Neural cell (in vitro differentiated cells): Measurements from ENCODE around the gene RIGI. TPM values are rescaled to one million over a fixed set of nuclear protein-coding genes. Genes with fewer than 3 reads are reported as not detected.

Experiments
- H2AFZ ChIP-seq: fragments of 200-600, 300-800 bp; sonication (generic), shearing (Covaris generic); 2 replicates; pipeline ENCODE4 v1.6.0; 2014; ENCODE audit warnings: low read depth, mild to moderate bottlenecking, antibody characterized with exemption, low read length, moderate library complexity
- H3F3A ChIP-seq: fragments of 200-600 bp; shearing (Covaris generic); 2 replicates; pipeline ENCODE4 v1.6.1; 2016; ENCODE audit warnings: mild to moderate bottlenecking, moderate library complexity, mixed read lengths, antibody characterized with exemption, low read length; ENCODE audit not compliant: insufficient read depth, poor library complexity, severe bottlenecking
- H3K27ac ChIP-seq: fragments of 200-600, 300-800 bp; sonication (generic), shearing (Covaris generic); 2 replicates; pipeline ENCODE4 v1.5.1; 2014; ENCODE audit warnings: mild to moderate bottlenecking, low read length, moderate library complexity
- H3K27me3 ChIP-seq: fragments of 300-800, 200-600 bp; sonication (generic), shearing (Covaris generic); 2 replicates; pipeline ENCODE4 v1.6.0; 2014; ENCODE audit warnings: mild to moderate bottlenecking, low read depth, low read length, moderate library complexity; ENCODE audit not compliant: insufficient read depth
- H3K36me3 ChIP-seq: fragments of 300-800, 200-600 bp; sonication (generic), shearing (Covaris generic); 2 replicates; pipeline ENCODE4 v1.5.1; 2014; ENCODE audit warnings: mild to moderate bottlenecking, antibody characterized with exemption, low read length, moderate library complexity; ENCODE audit not compliant: insufficient read depth
- H3K4me2 ChIP-seq: fragments of 300-800, 200-600 bp; sonication (generic), shearing (Covaris generic); 2 replicates; pipeline ENCODE4 v1.6.0; 2014; ENCODE audit warnings: mild to moderate bottlenecking, low read length
- H3K4me3 ChIP-seq: fragments of 300-800, 200-600 bp; sonication (generic), shearing (Covaris generic); 2 replicates; pipeline ENCODE4 v1.5.1; 2014; ENCODE audit warnings: mild to moderate bottlenecking, low read length, moderate library complexity
- H3K79me2 ChIP-seq: fragments of 200-600 bp; shearing (Covaris generic); replicated peaks from 2 replicates; pipeline ENCODE4 v1.6.0; 2014; ENCODE audit warnings: mild to moderate bottlenecking, low read length, moderate library complexity; ENCODE audit not compliant: insufficient read depth
- H3K9ac ChIP-seq: fragments of 300-800, 200-600 bp; sonication (generic), shearing (Covaris generic); 2 replicates; pipeline ENCODE4 v1.6.1; 2016; ENCODE audit warnings: mild to moderate bottlenecking, low read length, mixed read lengths
- H3K9me2 ChIP-seq: fragments of 200-600 bp; shearing (Covaris generic); 2 replicates; pipeline ENCODE4 v1.6.1; 2016; ENCODE audit warnings: mild to moderate bottlenecking, low read length, mixed read lengths; ENCODE audit not compliant: insufficient read depth
- H3K9me3 ChIP-seq: fragments of 200-600, 300-800 bp; sonication (generic), shearing (Covaris generic); 2 replicates; pipeline ENCODE4 v1.6.1; 2016; ENCODE audit warnings: mild to moderate bottlenecking, mixed run types, low read length, moderate library complexity, mixed read lengths
- H4K20me1 ChIP-seq: fragments of 200-600 bp; shearing (Covaris generic); 2 replicates; pipeline ENCODE4 v1.6.1; 2016; ENCODE audit warnings: mild to moderate bottlenecking, mixed run types; ENCODE audit not compliant: insufficient read depth
- EP300 ChIP-seq: fragments of 450-650 bp; conservative IDR thresholded peaks from 2 replicates; pipeline ENCODE4 v1.6.1; 2014; ENCODE audit warnings: antibody characterized with exemption, mild to moderate bottlenecking, moderate library complexity; ENCODE audit not compliant: poor library complexity, severe bottlenecking
- EZH2 ChIP-seq: fragments of 200-600, 300-800 bp; shearing (Covaris generic), sonication (generic); IDR thresholded peaks from 2 replicates; pipeline ENCODE4 v1.6.1; 2014; ENCODE audit warnings: antibody characterized with exemption, low read length, borderline replicate concordance, mild to moderate bottlenecking; ENCODE audit not compliant: insufficient read depth, poor library complexity, severe bottlenecking
- MXI1 ChIP-seq: fragments of 450-650 bp; conservative IDR thresholded peaks from 2 replicates; pipeline ENCODE4 v1.6.1; 2014; ENCODE audit warnings: antibody characterized with exemption, mild to moderate bottlenecking; ENCODE audit not compliant: poor library complexity, severe bottlenecking
- POLR2AphosphoS5 ChIP-seq: IDR thresholded peaks from 2 replicates; pipeline ENCODE4 v1.6.1; 2012
- RAD21 ChIP-seq: fragments of 450-650 bp; conservative IDR thresholded peaks from 2 replicates; pipeline ENCODE4 v1.6.1; 2014; ENCODE audit warnings: antibody characterized with exemption, mild to moderate bottlenecking, moderate library complexity
- SMC3 ChIP-seq: fragments of 450-650 bp; conservative IDR thresholded peaks from 2 replicates; pipeline ENCODE4 v1.6.1; 2014; ENCODE audit warnings: antibody characterized with exemption, mild to moderate bottlenecking, moderate library complexity; ENCODE audit not compliant: poor library complexity
- TAF1 ChIP-seq: IDR thresholded peaks from 2 replicates; pipeline ENCODE4 v1.6.1; 2012; ENCODE audit warnings: low read depth
- polyA plus RNA-seq: library from polyadenylated mRNA; depleted of rRNA; stranded (reverse); fragments of >200 nt; gene quantifications from 2 replicates; pipeline ENCODE4 v1.2.3, GENCODE V29; 2014
- TF ChIP-seq, protein P1 (sequence below): fragments of 450-650 bp; IDR thresholded peaks from 2 replicates; pipeline ENCODE4 v1.5.1; 2014; ENCODE audit warnings: antibody characterized with exemption, mild to moderate bottlenecking, moderate library complexity; ENCODE audit not compliant: poor library complexity, severe bottlenecking
- TF ChIP-seq, protein P2 (sequence below): IDR thresholded peaks from 2 replicates; pipeline ENCODE4 v1.6.1; 2012; ENCODE audit warnings: borderline replicate concordance

RIGI gene
- polyA plus RNA-seq, 1 donor from 2014 or later: 2.5 TPM

DNA sequence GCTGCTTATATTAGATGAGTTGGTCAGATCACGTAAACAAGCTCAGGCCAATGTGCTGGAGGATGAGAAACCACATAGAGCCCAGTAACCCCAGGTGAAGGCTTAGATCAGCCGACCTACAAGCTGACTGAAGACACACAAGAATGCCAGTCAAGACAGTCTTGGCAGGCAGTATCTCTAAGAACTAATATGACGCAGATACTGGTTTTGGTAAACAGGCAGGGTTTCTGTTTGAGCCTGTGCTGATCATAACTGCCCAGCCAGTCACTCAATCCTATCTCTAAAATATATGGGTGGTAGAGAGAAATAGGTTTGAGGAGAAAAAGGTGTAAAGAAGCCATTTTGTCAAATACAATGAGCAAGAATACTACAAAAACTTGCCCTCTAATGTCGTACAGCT lies 7.8 kb upstream of the RIGI start:
- TF ChIP-seq MXI1 (no peak), EP300 (no peak), SMC3 (no peak), RAD21 (no peak), TAF1 (no peak), EZH2 (no peak), POLR2AphosphoS5 (no peak)
- TF ChIP-seq, protein P1, sequence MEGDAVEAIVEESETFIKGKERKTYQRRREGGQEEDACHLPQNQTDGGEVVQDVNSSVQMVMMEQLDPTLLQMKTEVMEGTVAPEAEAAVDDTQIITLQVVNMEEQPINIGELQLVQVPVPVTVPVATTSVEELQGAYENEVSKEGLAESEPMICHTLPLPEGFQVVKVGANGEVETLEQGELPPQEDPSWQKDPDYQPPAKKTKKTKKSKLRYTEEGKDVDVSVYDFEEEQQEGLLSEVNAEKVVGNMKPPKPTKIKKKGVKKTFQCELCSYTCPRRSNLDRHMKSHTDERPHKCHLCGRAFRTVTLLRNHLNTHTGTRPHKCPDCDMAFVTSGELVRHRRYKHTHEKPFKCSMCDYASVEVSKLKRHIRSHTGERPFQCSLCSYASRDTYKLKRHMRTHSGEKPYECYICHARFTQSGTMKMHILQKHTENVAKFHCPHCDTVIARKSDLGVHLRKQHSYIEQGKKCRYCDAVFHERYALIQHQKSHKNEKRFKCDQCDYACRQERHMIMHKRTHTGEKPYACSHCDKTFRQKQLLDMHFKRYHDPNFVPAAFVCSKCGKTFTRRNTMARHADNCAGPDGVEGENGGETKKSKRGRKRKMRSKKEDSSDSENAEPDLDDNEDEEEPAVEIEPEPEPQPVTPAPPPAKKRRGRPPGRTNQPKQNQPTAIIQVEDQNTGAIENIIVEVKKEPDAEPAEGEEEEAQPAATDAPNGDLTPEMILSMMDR: no peak
- TF ChIP-seq, protein P2, sequence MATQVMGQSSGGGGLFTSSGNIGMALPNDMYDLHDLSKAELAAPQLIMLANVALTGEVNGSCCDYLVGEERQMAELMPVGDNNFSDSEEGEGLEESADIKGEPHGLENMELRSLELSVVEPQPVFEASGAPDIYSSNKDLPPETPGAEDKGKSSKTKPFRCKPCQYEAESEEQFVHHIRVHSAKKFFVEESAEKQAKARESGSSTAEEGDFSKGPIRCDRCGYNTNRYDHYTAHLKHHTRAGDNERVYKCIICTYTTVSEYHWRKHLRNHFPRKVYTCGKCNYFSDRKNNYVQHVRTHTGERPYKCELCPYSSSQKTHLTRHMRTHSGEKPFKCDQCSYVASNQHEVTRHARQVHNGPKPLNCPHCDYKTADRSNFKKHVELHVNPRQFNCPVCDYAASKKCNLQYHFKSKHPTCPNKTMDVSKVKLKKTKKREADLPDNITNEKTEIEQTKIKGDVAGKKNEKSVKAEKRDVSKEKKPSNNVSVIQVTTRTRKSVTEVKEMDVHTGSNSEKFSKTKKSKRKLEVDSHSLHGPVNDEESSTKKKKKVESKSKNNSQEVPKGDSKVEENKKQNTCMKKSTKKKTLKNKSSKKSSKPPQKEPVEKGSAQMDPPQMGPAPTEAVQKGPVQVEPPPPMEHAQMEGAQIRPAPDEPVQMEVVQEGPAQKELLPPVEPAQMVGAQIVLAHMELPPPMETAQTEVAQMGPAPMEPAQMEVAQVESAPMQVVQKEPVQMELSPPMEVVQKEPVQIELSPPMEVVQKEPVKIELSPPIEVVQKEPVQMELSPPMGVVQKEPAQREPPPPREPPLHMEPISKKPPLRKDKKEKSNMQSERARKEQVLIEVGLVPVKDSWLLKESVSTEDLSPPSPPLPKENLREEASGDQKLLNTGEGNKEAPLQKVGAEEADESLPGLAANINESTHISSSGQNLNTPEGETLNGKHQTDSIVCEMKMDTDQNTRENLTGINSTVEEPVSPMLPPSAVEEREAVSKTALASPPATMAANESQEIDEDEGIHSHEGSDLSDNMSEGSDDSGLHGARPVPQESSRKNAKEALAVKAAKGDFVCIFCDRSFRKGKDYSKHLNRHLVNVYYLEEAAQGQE: no peak
- Histone ChIP-seq H2AFZ (no peak overlapping the region), H3K4me2 (no peak overlapping the region), H3K27ac (no peak overlapping the region), H3K36me3 (no peaks in the 10 kb centered on the region), H3K79me2 (no peaks in the 10 kb centered on the region), H3F3A (no peaks in the 10 kb centered on the region), H3K9me3 (no peaks in the 10 kb centered on the region), H3K9ac (no peak overlapping the region), H4K20me1 (no peaks in the 10 kb centered on the region), H3K27me3 (no peaks in the 10 kb centered on the region), H3K9me2 (no peaks in the 10 kb centered on the region), H3K4me3 (no peak overlapping the region)

DNA sequence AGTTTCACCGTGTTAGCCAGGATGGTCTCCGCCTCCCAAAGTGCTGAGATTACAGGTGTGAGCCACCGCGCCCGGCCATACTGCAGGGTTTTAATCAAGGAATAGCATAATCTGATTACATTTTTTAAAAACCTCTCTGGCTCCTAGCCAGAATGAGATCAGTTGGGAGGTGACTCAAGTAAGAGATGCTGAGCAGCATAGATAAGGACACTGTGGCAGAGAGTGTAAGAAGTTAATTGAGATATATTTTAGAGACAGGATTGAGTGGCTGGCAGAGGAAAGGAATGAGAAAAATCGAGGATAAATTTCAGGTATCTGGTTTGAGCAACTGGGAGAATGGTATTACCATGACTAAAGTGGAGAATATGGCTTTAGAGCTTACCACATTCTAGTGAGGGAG lies 7.3 kb upstream of the RIGI start:
- H4K20me1 ChIP-seq: no peaks in the 10 kb centered on the region
- H3F3A ChIP-seq: no peaks in the 10 kb centered on the region
- no peak overlapping the region for H2AFZ ChIP-seq
- no peaks in the 10 kb centered on the region for H3K79me2 ChIP-seq
- TF ChIP-seq SMC3 (no peak), EP300 (no peak), TAF1 (no peak), RAD21 (no peak), EZH2 (no peak), POLR2AphosphoS5 (no peak), MXI1 (no peak)
- TF ChIP-seq, protein P1: no peak
- TF ChIP-seq, protein P2: no peak
- H3K9me3 ChIP-seq: no peaks in the 10 kb centered on the region
- H3K27me3 ChIP-seq: no peaks in the 10 kb centered on the region
- no peaks in the 10 kb centered on the region for H3K36me3 ChIP-seq
- no peaks in the 10 kb centered on the region for H3K9me2 ChIP-seq
- no peak overlapping the region for H3K9ac ChIP-seq
- no peak overlapping the region for H3K4me2 ChIP-seq
- H3K4me3 ChIP-seq: no peak overlapping the region
- no peak overlapping the region for H3K27ac ChIP-seq
